Left ventricle myocardium inferior (tissue), 1 donor: ENCODE measurements around the gene EVI2B. TPM values are rescaled to one million over a fixed set of nuclear protein-coding genes. Genes with fewer than 3 reads are reported as not detected.
"Not testable (repeated sequence)": the region's sequence is repeated elsewhere in the genome, so short reads cannot be mapped to it uniquely, and the experiment has no call there.

Experiments
- DNase-seq: peaks from one replicate; pipeline ENCODE4 v3.0.0-alpha.2; 2020
- H3K27ac ChIP-seq: fragments of 200-600 bp; replicated peaks from 2 replicates; pipeline ENCODE4 v1.8.0; 2021
- H3K27me3 ChIP-seq: fragments of 200-600 bp; 2 replicates; pipeline ENCODE4 v1.8.0; 2021; ENCODE audit warnings: low read depth
- H3K36me3 ChIP-seq: fragments of 200-600 bp; 2 replicates; pipeline ENCODE4 v1.8.0; 2021
- H3K4me1 ChIP-seq: fragments of 200-600 bp; 2 replicates; pipeline ENCODE4 v1.8.0; 2021
- H3K4me3 ChIP-seq: fragments of 200-600 bp; 2 replicates; pipeline ENCODE4 v1.8.0; 2021; ENCODE audit warnings: mild to moderate bottlenecking, moderate library complexity
- H3K9me3 ChIP-seq: fragments of 200-600 bp; replicated peaks from 2 replicates; pipeline ENCODE4 v1.8.0; 2021
- CTCF ChIP-seq: fragments of 200-600 bp; IDR thresholded peaks from 2 replicates; pipeline ENCODE4 v1.8.0; 2021; ENCODE audit warnings: antibody characterized with exemption, mild to moderate bottlenecking, borderline replicate concordance
- intact Hi-C: fragments of 100-400 bp; cut with micrococcal nuclease; formaldehyde crosslinking; loops from one replicate; pipeline ENCODE4 v1.11.0; 2022
- long read RNA-seq: library from polyadenylated mRNA; unstranded; transcript quantifications from one replicate; pipeline ENCODE4 v2.0.0, GENCODE V29; 2021
- total RNA-seq: library from RNA; stranded (reverse); fragmentation: NEBNext Ultra II Directional; extraction: Animal tissue kit (Norgen Biotek cat#: 25700); gene quantifications from one replicate; pipeline ENCODE4 v1.2.1, GENCODE V29; 2021
- donor health status: DM: no; HTN: yes; CAD: no; lungs with severe emphysema.

The EVI2B gene
- total RNA-seq, result 2.7 TPM
- long read RNA-seq, partial matches to known transcripts, result 0 of 1 reads
- long read RNA-seq, other reads (novel, unspliced or antisense), result 1 of 1 reads

GRCh38 chr17:31313982-31314781 lies at the start of gene EVI2B:
Gene EVI2B (minus strand): TSS chr17:31314054. CDS start chr17:31305609, 8,445 bp downstream.
- Histone ChIP-seq H3K4me3 (peak within 1 kb of the TSS; percentile 7), H3K27me3 (no peaks in the 10 kb centered on the region), H3K9me3 (no peaks in the 10 kb centered on the region), H3K36me3 (no peaks in the 10 kb centered on the region), H3K4me1 (peaks cover 8% of the 10 kb centered on the region), H3K27ac (peak within 1 kb of the TSS; percentile 26)
- no peak for TF ChIP-seq CTCF
- intact Hi-C loops, result no loop called here
- no peak for DNase-seq

GRCh38 chr17:31357839-31358394 lies 44.1 kb upstream of the EVI2B start:
- no peaks in the 10 kb centered on the region for H3K9me3 ChIP-seq
- H3K4me3 ChIP-seq, result no peak overlapping the region
- H3K27me3 ChIP-seq, result no peaks in the 10 kb centered on the region
- peaks cover 98% of the 10 kb centered on the region for H3K36me3 ChIP-seq
- H3K27ac ChIP-seq, result no peak overlapping the region
- intact Hi-C loops, result no loop called here
- no peaks in the 10 kb centered on the region for H3K4me1 ChIP-seq
- no peak for TF ChIP-seq CTCF
- no peak for DNase-seq

- no peak for TF ChIP-seq CTCF
- Histone ChIP-seq H3K36me3 (peaks cover 98% of the 10 kb centered on the region), H3K9me3 (no peaks in the 10 kb centered on the region), H3K4me1 (no peaks in the 10 kb centered on the region), H3K27me3 (no peaks in the 10 kb centered on the region), H3K4me3 (no peak overlapping the region), H3K27ac (no peak overlapping the region)
- no peak for DNase-seq
- intact Hi-C loops, result no loop called here
Measured at GRCh38 chr17:31357091-31357490, 43.2 kb upstream of the EVI2B start.

- no peaks in the 10 kb centered on the region for H3K4me1 ChIP-seq
- H3K36me3 ChIP-seq, result peaks cover 98% of the 10 kb centered on the region
- no peaks in the 10 kb centered on the region for H3K9me3 ChIP-seq
- H3K27me3 ChIP-seq, result no peaks in the 10 kb centered on the region
- H3K27ac ChIP-seq, result no peak overlapping the region
- no peak for TF ChIP-seq CTCF
- no peak overlapping the region for H3K4me3 ChIP-seq
- intact Hi-C loops, result no loop called here
- DNase-seq, result no peak
Measured at GRCh38 chr17:31355935-31356334, 42.1 kb upstream of the EVI2B start.

- H3K9me3 ChIP-seq, result no peaks in the 10 kb centered on the region
- intact Hi-C loops, result no loop called here
- H3K36me3 ChIP-seq, result peaks cover 65% of the 10 kb centered on the region
- no peaks in the 10 kb centered on the region for H3K4me1 ChIP-seq
- H3K27ac ChIP-seq, result no peak overlapping the region
- no peak for DNase-seq
- H3K27me3 ChIP-seq, result no peaks in the 10 kb centered on the region
- no peak for TF ChIP-seq CTCF
- H3K4me3 ChIP-seq, result no peak overlapping the region
Measured at GRCh38 chr17:31349454-31349853, 35.6 kb upstream of the EVI2B start.

GRCh38 chr17:31345191-31345747 lies 31.4 kb upstream of the EVI2B start:
- H3K4me3 ChIP-seq, H3K9me3 ChIP-seq, H3K4me1 ChIP-seq, DNase-seq, intact Hi-C loops, H3K27me3 ChIP-seq, H3K27ac ChIP-seq: not testable (repeated sequence)
- peaks cover 65% of the 10 kb centered on the region for H3K36me3 ChIP-seq
